Transverse colon (tissue), 4 donors: ENCODE data around the gene BRD2. TPM values are rescaled to one million over a fixed set of nuclear protein-coding genes. Genes with fewer than 3 reads are reported as not detected.
A peak's percentile ranks its signal among the peaks of the same experiment; 100 is the strongest.

Experiments used
- DNase-seq: peaks from one replicate; pipeline ENCODE4 v3.0.0-alpha.2; 2019
- H3K27ac ChIP-seq, 4 donors: fragments of 200-600 bp; sonication (generic); 2 replicates each; pipeline ENCODE4 v1.5.1; 2016 to 2018; ENCODE audit warnings: inconsistent platforms in 4 of 4
- H3K27me3 ChIP-seq: fragments of 200-600 bp; sonication (generic); 2 replicates; pipeline ENCODE4 v1.5.1; 2017; ENCODE audit warnings: inconsistent platforms
- H3K36me3 ChIP-seq, 4 donors: fragments of 200-600 bp; sonication (generic); 2 replicates each; pipeline ENCODE4 v1.5.1; 2017 to 2019; ENCODE audit warnings: inconsistent platforms in 4 of 4
- H3K4me1 ChIP-seq, 4 donors: fragments of 200-600 bp; sonication (generic); 2 replicates each; pipeline ENCODE4 v1.5.1; 2017 to 2020; ENCODE audit warnings: inconsistent platforms in 4 of 4
- H3K4me3 ChIP-seq, 4 donors: fragments of 200-600 bp; sonication (generic); 1 replicate in 1 of 4; 2 replicates in 3 of 4; pipeline versions ENCODE4 v1.5.1 to v1.6.1; 2017 to 2019; ENCODE audit warnings: inconsistent platforms in 4 of 4
- H3K9me3 ChIP-seq, 2 donors: fragments of 200-600 bp; sonication (generic); 2 replicates each; pipeline ENCODE4 v1.5.1; 2017 to 2019; ENCODE audit warnings: inconsistent platforms in 2 of 2
- EP300 ChIP-seq: sonication (generic); formaldehyde crosslinking; IDR thresholded peaks from one replicate; pipeline ENCODE4 v1.6.1; 2017; ENCODE audit warnings: antibody characterized with exemption, low read depth
- POLR2A ChIP-seq: fragments of 450-650 bp; IDR thresholded peaks from one replicate; pipeline ENCODE4 v1.6.1; 2016; ENCODE audit warnings: antibody characterized with exemption, mild to moderate bottlenecking, moderate library complexity
- POLR2AphosphoS5 ChIP-seq, 3 donors: sonication (generic); formaldehyde crosslinking; IDR thresholded peaks; one replicate each; pipeline ENCODE4 v1.6.1; 2016; ENCODE audit warnings: antibody characterized with exemption in 3 of 3
- WGBS, 2 donors: methylation state at CpG; one replicate each; pipeline ENCODE4 v1.1.5; 2018; ENCODE audit warnings: low coverage in 1 of 2; 5-methylcytosine and 5-hydroxymethylcytosine counted together
- in situ Hi-C, 4 donors: fragments of 200-750 bp; cut with MboI; loops; one replicate each; pipeline versions ENCODE4 v1.15.0 to v1.15.1; 2017; ENCODE audit warnings: low sequenced_read_pairs in 3 of 4, low pct_ligation_motif_present in 1 of 4, low pct_unique_long_range_greater_than_20kb in 1 of 4
- intact Hi-C: fragments of 100-400 bp; cut with DNase I; formaldehyde crosslinking; loops from one replicate; pipeline ENCODE4 v1.15.1; 2023; ENCODE audit warnings: low total_unique reads
- total RNA-seq, 4 donors: library from RNA; depleted of rRNA; stranded (reverse); fragments of >200 nt; gene quantifications; one replicate each; pipeline ENCODE4 v1.1.0, GENCODE V29; 2016
- TF ChIP-seq, protein P1 (sequence below), 5 experiments: fragments of 200-600 bp in 3 of 5; fragments of 450-650 bp in 2 of 5; sonication (generic) in 3 of 5; IDR thresholded peaks; 1 replicate in 2 of 5; 2 replicates in 3 of 5; pipeline ENCODE4 v1.5.1; 2016 to 2017; ENCODE audit warnings: antibody characterized with exemption in 5 of 5, inconsistent platforms in 3 of 5, mild to moderate bottlenecking in 2 of 5, moderate library complexity in 1 of 5

BRD2 gene
- total RNA-seq, 4 donors from 2014 or later: 116 to 612 (median 238) TPM

DNA sequence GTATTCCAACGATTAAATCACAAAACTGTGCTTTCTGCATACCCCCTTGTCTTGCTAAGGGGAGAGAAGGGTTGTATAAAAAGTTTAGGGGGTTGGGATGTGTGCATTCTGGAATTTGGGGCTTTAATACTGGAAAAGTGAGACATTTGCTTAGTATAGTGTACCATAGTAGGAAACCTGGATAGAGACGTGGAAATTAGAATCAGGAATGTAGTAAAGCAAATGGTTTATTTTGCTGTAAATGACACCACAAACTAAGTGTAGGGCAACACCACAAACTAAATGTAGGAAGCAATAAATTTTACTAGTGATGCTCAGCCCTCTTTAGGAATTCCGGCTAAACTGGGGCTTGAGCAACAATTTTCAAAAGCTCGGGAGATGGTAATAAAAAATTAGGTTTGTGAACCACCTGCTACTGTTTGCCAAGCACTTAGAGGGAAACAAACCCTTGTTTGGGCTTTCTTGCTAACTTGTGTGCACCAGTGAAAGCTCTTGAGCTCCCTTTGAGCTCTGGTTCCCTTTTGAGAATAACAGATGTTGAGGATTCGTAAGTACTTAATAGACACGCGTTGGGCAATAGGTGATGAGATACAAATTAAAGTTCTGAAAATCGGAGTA lies 13.8 kb downstream of the BRD2 start:
- in situ Hi-C loops (loop anchor here (10.0 to 25.0 kb wide), 3 partner anchors 47 to 97 kb away; no protein-coding TSS in a partner anchor), intact Hi-C loops (no loop called here)
- H3K27me3 ChIP-seq: no peaks in the 10 kb centered on the region
- peaks cover 0 to 50% (median 22%) of the 10 kb centered on the region in 4 donors for H3K36me3 ChIP-seq
- H3K27ac ChIP-seq: peak overlapping the region; percentile 34 to 65 (median 58)
- peaks cover 34 to 80% (median 52%) of the 10 kb centered on the region in 4 donors for H3K4me1 ChIP-seq
- no peak for DNase-seq
- no peak overlapping the region for H3K4me3 ChIP-seq
- WGBS, 2 donors: 21 to 25% methylated on average over 8 of the region's 8 CpGs
- H3K9me3 ChIP-seq: no peaks in the 10 kb centered on the region
- TF ChIP-seq POLR2AphosphoS5 (IDR thresholded peaks at IDR 0.05): peak in 1 of 3 donors; percentile 31
- TF ChIP-seq, protein P1, sequence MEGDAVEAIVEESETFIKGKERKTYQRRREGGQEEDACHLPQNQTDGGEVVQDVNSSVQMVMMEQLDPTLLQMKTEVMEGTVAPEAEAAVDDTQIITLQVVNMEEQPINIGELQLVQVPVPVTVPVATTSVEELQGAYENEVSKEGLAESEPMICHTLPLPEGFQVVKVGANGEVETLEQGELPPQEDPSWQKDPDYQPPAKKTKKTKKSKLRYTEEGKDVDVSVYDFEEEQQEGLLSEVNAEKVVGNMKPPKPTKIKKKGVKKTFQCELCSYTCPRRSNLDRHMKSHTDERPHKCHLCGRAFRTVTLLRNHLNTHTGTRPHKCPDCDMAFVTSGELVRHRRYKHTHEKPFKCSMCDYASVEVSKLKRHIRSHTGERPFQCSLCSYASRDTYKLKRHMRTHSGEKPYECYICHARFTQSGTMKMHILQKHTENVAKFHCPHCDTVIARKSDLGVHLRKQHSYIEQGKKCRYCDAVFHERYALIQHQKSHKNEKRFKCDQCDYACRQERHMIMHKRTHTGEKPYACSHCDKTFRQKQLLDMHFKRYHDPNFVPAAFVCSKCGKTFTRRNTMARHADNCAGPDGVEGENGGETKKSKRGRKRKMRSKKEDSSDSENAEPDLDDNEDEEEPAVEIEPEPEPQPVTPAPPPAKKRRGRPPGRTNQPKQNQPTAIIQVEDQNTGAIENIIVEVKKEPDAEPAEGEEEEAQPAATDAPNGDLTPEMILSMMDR (IDR thresholded peaks at IDR 0.05): no peak

DNA sequence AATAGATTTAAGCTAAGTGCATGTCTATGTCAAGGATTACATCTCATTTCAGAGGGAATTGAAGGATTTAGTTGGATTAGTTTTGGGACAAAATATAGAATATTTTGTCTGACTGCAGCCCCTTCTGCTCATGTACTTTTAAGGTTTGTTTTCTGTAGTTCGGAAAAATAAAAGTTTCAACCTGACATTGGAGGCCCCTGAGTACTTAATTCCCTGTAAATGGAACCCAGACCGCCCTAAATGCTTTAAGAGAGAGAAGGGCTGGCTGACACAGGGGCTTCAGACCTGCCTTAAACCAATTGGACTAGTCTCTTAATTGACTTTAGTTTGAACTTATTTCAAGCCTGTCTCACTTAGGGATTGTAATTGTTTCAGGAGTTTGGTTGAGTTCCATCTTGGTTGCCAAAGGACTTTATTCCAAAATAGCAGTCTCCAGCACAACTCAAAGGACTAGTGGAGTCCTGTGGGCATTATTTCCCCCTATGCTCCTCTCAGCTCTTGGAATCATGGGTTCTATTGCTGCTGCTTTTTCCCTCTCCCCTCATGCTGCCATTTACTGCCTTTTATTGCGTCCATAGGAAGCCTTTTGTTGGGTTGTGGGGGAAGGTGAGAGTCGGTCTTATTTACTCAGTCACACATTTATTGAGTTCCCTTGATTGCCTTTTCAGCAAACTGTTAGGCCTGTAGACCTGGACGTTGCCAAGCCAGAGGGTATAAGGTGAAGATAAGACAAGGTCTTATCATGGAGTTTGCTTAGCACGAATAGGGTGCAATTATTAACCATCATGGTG lies 14.5 kb downstream of the BRD2 start:
- 10 to 33% methylated on average over 2 to 6 of the region's 6 CpGs for WGBS, 2 donors
- peak; percentile 3 to 33 (median 17) for TF ChIP-seq POLR2AphosphoS5 (IDR thresholded peaks at IDR 0.05)
- no peak for TF ChIP-seq POLR2A
- no peak for TF ChIP-seq EP300
- TF ChIP-seq, protein P1 (IDR thresholded peaks at IDR 0.05): no peak
- intact Hi-C loops: no loop called here
- peaks cover 0 to 42% (median 19%) of the 10 kb centered on the region in 4 donors for H3K36me3 ChIP-seq
- no peak for DNase-seq
- H3K27me3 ChIP-seq: no peaks in the 10 kb centered on the region
- no peaks in the 10 kb centered on the region for H3K9me3 ChIP-seq
- H3K4me1 ChIP-seq: peaks cover 27 to 73% (median 45%) of the 10 kb centered on the region in 4 donors
- in situ Hi-C loops: loop anchor here (10.0 to 25.0 kb wide), 3 partner anchors 48 to 98 kb away; no protein-coding TSS in a partner anchor
- H3K27ac ChIP-seq: peak overlapping the region; percentile 34 to 65 (median 58)
- H3K4me3 ChIP-seq: no peak overlapping the region

DNA sequence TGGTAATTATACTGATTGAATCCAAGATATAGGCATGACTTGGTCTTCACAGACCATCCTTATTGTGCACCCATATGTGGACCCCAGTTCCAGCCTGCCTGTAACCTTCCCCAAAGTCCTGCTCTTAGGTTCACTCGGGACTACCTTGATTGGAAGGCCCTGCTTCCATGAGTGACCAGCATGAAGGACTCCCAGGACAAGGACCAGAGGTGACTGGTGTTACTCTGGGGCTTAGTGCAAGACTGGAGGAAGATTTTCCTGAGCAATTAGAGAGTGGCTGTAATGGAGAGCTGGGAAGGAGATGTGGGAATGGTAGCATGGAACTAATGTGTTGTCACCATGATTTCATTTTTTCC lies 15.1 kb downstream of the BRD2 start:
- intact Hi-C loops: no loop called here
- 15% methylated on average over 1 of the region's 1 CpG; no CpG with 5 or more reads in 1 of the 2 donors for WGBS, 2 donors
- no peak for DNase-seq
- Histone ChIP-seq H3K4me3 (no peak overlapping the region), H3K27me3 (no peaks in the 10 kb centered on the region), H3K27ac (peak overlapping the region; percentile 34 to 65 (median 58)), H3K4me1 (peaks cover 21 to 68% (median 43%) of the 10 kb centered on the region in 4 donors), H3K36me3 (peaks cover 0 to 37% (median 16%) of the 10 kb centered on the region in 4 donors), H3K9me3 (no peaks in the 10 kb centered on the region)
- in situ Hi-C loops: loop anchor here (10.0 to 25.0 kb wide), 3 partner anchors 49 to 99 kb away; no protein-coding TSS in a partner anchor
- TF ChIP-seq EP300 (no peak), POLR2A (no peak), POLR2AphosphoS5 (IDR thresholded peaks at IDR 0.05) (no peak)
- TF ChIP-seq, protein P1 (IDR thresholded peaks at IDR 0.05): no peak

DNA sequence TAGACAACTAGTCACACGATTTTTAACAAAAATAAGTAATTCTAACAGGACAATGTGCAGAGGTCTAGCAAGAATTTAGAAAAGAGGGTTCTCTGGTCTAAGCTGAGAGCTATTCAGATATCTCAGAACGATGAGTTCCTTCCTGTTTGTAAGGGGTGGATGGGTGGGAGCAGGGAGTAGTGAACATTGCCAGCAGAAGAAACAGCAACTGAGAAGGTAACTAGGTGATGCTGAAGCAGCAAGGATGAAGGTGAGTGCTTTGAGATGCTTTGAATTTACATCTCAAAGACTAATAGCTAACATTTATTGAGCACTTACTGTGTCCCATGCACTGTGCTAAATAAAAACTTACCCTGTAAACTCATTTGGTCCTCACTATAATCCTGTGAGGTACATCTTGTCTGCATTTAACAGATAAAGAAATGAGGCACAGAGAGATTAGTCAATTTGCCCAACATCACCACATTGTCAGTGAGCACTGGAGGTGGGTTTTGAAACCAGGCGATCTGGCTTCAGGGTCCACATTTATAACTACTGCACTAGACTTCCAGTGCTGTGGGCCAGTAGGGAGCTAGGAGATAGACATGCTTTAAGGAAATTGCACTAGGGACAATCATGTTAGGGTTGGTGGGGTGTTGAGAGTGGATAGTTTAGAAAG lies 15.7 kb downstream of the BRD2 start:
- DNase-seq: no peak
- WGBS, 2 donors: 28 to 45% methylated on average over 3 of the region's 3 CpGs
- Histone ChIP-seq H3K36me3 (peaks cover 0 to 30% (median 14%) of the 10 kb centered on the region in 4 donors), H3K4me3 (no peak overlapping the region), H3K27me3 (no peaks in the 10 kb centered on the region), H3K4me1 (peaks cover 20 to 63% (median 43%) of the 10 kb centered on the region in 4 donors), H3K9me3 (no peaks in the 10 kb centered on the region), H3K27ac (peak overlapping the region; percentile 34 to 65 (median 53))
- TF ChIP-seq POLR2A (no peak), POLR2AphosphoS5 (IDR thresholded peaks at IDR 0.05) (no peak), EP300 (no peak)
- TF ChIP-seq, protein P1 (IDR thresholded peaks at IDR 0.05): no peak
- intact Hi-C loops (no loop called here), in situ Hi-C loops (loop anchor here (10.0 to 25.0 kb wide), 3 partner anchors 49 to 99 kb away; no protein-coding TSS in a partner anchor)
